Endothelial cell of umbilical vein (primary cell): ENCODE results near the gene BTN3A1. TPM values are rescaled to one million over a fixed set of nuclear protein-coding genes. Genes with fewer than 3 reads are reported as not detected.

Source experiments
- BruUV-seq: library from RNA; stranded (reverse); fragments of 400-500 nt; replicated peaks from 2 replicates; lab custom pipeline; 2021; lab: Mats Ljungman, UMichigan
- CTCF ChIA-PET: fragments of 300-600, 350-600 bp; sonication (Branson Sonifier 250); formaldehyde crosslinking; loops from one replicate; lab custom pipeline; 2021; ENCODE audit warnings: antibody characterized with exemption, inconsistent platforms; lab: Charles Lee
- POLR2A ChIA-PET: fragments of 300-600, 350-600 bp; sonication (Branson Sonifier 250); formaldehyde crosslinking; loops from one replicate; lab custom pipeline; 2021; ENCODE audit warnings: antibody characterized with exemption, inconsistent platforms; lab: Charles Lee
- DNase-seq: peaks from one replicate; pipeline ENCODE4 v3.0.0-alpha.2; 2011; ENCODE audit warnings: low read depth, low spot score
- FAIRE-seq: peaks from 2 replicates; lab custom pipeline; 2011; peaks lifted over from hg19 to GRCh38; lab: Jason Lieb, UNC
- H2AFZ ChIP-seq: 2 replicates; pipeline ENCODE4 v1.6.0; 2012; ENCODE audit warnings: low read depth, low read length, control low read depth, inconsistent platforms
- H3K27ac ChIP-seq: 2 replicates; pipeline ENCODE4 v1.5.1; 2011; ENCODE audit warnings: low read depth, mild to moderate bottlenecking, control low read depth, low read length, moderate library complexity; ENCODE audit not compliant: insufficient read depth
- H3K27me3 ChIP-seq, 2 experiments: 2 replicates each; pipeline versions ENCODE4 v1.6.0 to v1.6.1; 2011; ENCODE audit warnings: low read length in 2 of 2, mixed read lengths in 1 of 2; ENCODE audit not compliant: control insufficient read depth in 2 of 2, insufficient read depth in 2 of 2
- H3K36me3 ChIP-seq, 2 experiments: 2 replicates in 1 of 2; 3 replicates in 1 of 2; pipeline ENCODE4 v1.5.1; 2011; ENCODE audit warnings: low read length in 2 of 2, mild to moderate bottlenecking in 1 of 2, moderate library complexity in 1 of 2; ENCODE audit not compliant: control insufficient read depth in 2 of 2, insufficient read depth in 2 of 2; ENCODE audit errors: extremely low read depth in 1 of 2
- H3K4me1 ChIP-seq: 3 replicates; pipeline ENCODE4 v1.5.1; 2011; ENCODE audit warnings: mild to moderate bottlenecking, low read length; ENCODE audit not compliant: control insufficient read depth, insufficient read depth; ENCODE audit errors: extremely low read depth
- H3K4me2 ChIP-seq: 2 replicates; pipeline ENCODE4 v1.6.1; 2011; ENCODE audit warnings: low read length, control low read depth, mixed read lengths; ENCODE audit not compliant: insufficient read depth
- H3K4me3 ChIP-seq, 3 experiments: fragments of 200-600 bp in 1 of 3; sonication (generic), shearing (Covaris generic) in 1 of 3; replicated peaks in 1 of 3; 2 replicates each; pipeline ENCODE4 v1.5.1; 2011 to 2016; ENCODE audit warnings: control low read depth in 3 of 3, low read length in 3 of 3, mild to moderate bottlenecking in 2 of 3, inconsistent platforms in 1 of 3, low read depth in 1 of 3, moderate library complexity in 1 of 3; ENCODE audit not compliant: insufficient read depth in 1 of 3
- H3K79me2 ChIP-seq: 2 replicates; pipeline ENCODE4 v1.6.0; 2012; ENCODE audit warnings: low read length, inconsistent platforms; ENCODE audit not compliant: control insufficient read depth, insufficient read depth
- H3K9ac ChIP-seq: replicated peaks from 2 replicates; pipeline ENCODE3; 2011; ENCODE audit warnings: low read length, control low read depth; ENCODE audit not compliant: insufficient read depth; ENCODE audit errors: extremely low read depth
- H3K9me1 ChIP-seq: replicated peaks from 3 replicates; pipeline ENCODE4 v1.6.0; 2011; ENCODE audit warnings: mild to moderate bottlenecking, low read length; ENCODE audit not compliant: control insufficient read depth, insufficient read depth; ENCODE audit errors: extremely low read depth
- H3K9me3 ChIP-seq: replicated peaks from 2 replicates; pipeline ENCODE4 v1.5.1; 2012; ENCODE audit warnings: low read length, inconsistent platforms; ENCODE audit not compliant: control insufficient read depth, insufficient read depth
- H4K20me1 ChIP-seq: replicated peaks from 2 replicates; pipeline ENCODE3; 2011; ENCODE audit warnings: mild to moderate bottlenecking, low read length; ENCODE audit not compliant: control insufficient read depth, insufficient read depth; ENCODE audit errors: extremely low read depth
- CTCF ChIP-seq, 2 donors: IDR thresholded peaks; 1 replicate in 1 of 2; 2 replicates in 1 of 2; pipeline ENCODE4 v1.5.1; 2011; ENCODE audit warnings: low read length in 2 of 2, mild to moderate bottlenecking in 2 of 2, moderate library complexity in 2 of 2, control low read depth in 1 of 2, inconsistent platforms in 1 of 2, low read depth in 1 of 2; ENCODE audit not compliant: insufficient read depth in 1 of 2; ENCODE audit errors: extremely low read depth in 1 of 2
- FOS ChIP-seq: IDR thresholded peaks from 2 replicates; pipeline ENCODE4 v1.6.1; 2011; ENCODE audit warnings: mild to moderate bottlenecking, low read length, moderate library complexity, borderline replicate concordance; ENCODE audit not compliant: insufficient read depth
- GATA2 ChIP-seq: IDR thresholded peaks from 2 replicates; pipeline ENCODE4 v1.7.0; 2011; ENCODE audit warnings: low read depth, mild to moderate bottlenecking, moderate library complexity, mixed read lengths, low read length; ENCODE audit not compliant: insufficient read length, insufficient read depth
- JUN ChIP-seq: IDR thresholded peaks from 2 replicates; pipeline ENCODE4 v1.6.1; 2011; ENCODE audit warnings: borderline replicate concordance, low read depth; ENCODE audit not compliant: insufficient read length, insufficient read depth
- MAX ChIP-seq: IDR thresholded peaks from 2 replicates; pipeline ENCODE4 v1.6.1; 2011; ENCODE audit not compliant: insufficient read depth, insufficient read length
- MYC ChIP-seq: IDR thresholded peaks from one replicate; pipeline ENCODE4 v1.6.1; 2011; ENCODE audit warnings: mild to moderate bottlenecking, low read depth, low read length
- POLR2A ChIP-seq: IDR thresholded peaks from 2 replicates; pipeline ENCODE4 v1.6.1; 2012; ENCODE audit warnings: low read depth, mild to moderate bottlenecking, control low read depth, low read length
- dilution Hi-C: fragments of 300-500 bp; cut with MboI; formaldehyde crosslinking; loops from one replicate; pipeline ENCODE4 v1.15.0; 2019; ENCODE audit warnings: low sequenced_read_pairs; ENCODE audit not compliant: extremely low pct_ligation_motif_present
- intact Hi-C: fragments of 100-400 bp; cut with micrococcal nuclease; formaldehyde crosslinking; loops from one replicate; pipeline ENCODE4 v1.10.0; 2022
- polyA plus RNA-seq, 4 experiments: library from polyadenylated mRNA; depleted of rRNA in 3 of 4; stranded (reverse) in 3 of 4; unstranded in 1 of 4; fragments of >200 nt; gene quantifications; 2 replicates each; pipeline versions ENCODE4 v1.2.1 to v1.2.3, GENCODE V29; 2011 to 2012; ENCODE audit warnings: missing spikeins in 1 of 4
- total RNA-seq: library from RNA; stranded (reverse); gene quantifications from 2 replicates; pipeline ENCODE4 v1.2.3, GENCODE V29; 2021

The BTN3A1 gene
- total and polyA plus RNA-seq, 2 donors (not counting 3 experiments of a cell fraction or from before 2014, with no cell fraction given), result 7.6 to 12.1 TPM

- H3K36me3 ChIP-seq, result no peaks in the 10 kb centered on the region
- DNase-seq (no peak), FAIRE-seq (no peak)
- intact Hi-C loops (no loop called here), dilution Hi-C loops (no loop called here)
- no peak overlapping the region for H3K4me2 ChIP-seq
- peak overlapping the region; percentile 12 for H2AFZ ChIP-seq
- TF ChIP-seq MYC (no peak), FOS (no peak), MAX (no peak), CTCF (IDR thresholded peaks at IDR 0.05; ENCODE audit: extremely low read depth in 1 of 2, insufficient read depth in 1 of 2, low read depth in 1 of 2, low read length in 2 of 2) (no peak), POLR2A (no peak), GATA2 (no peak), JUN (no peak)
- POLR2A ChIA-PET, result no interaction called here
- no TSS peak for BruUV-seq
- H4K20me1 ChIP-seq, result no peaks in the 10 kb centered on the region
- H3K9ac ChIP-seq, result no peak overlapping the region
- no peaks in the 10 kb centered on the region for H3K9me3 ChIP-seq
- H3K4me3 ChIP-seq, result no peak overlapping the region
- H3K4me1 ChIP-seq, result peaks cover 2% of the 10 kb centered on the region
- no peaks in the 10 kb centered on the region for H3K9me1 ChIP-seq
- H3K27me3 ChIP-seq, result no peaks in the 10 kb centered on the region
- no peak overlapping the region for H3K27ac ChIP-seq
- CTCF ChIA-PET, result interaction anchor here (2.3 kb wide), 1 partner anchor 59 kb away, joined by 7 read pairs; no protein-coding TSS in a partner anchor
- no peaks in the 10 kb centered on the region for H3K79me2 ChIP-seq
These were observed 1.4 kb upstream of the BTN3A1 start for GRCh38 chr6:26400626-26401025.
